HEK293T (cell line): ENCODE measurements around the gene POLR1A.

Experiments used
- CTCF ChIA-PET: fragments of 350-600 bp; formaldehyde crosslinking; extraction: SDS; loops from one replicate; lab custom pipeline; 2021; ENCODE audit warnings: antibody characterized with exemption, inconsistent platforms; lab: Yijun Ruan, JAX
- POLR2A ChIA-PET: fragments of 350-600 bp; formaldehyde crosslinking; extraction: SDS; loops from one replicate; lab custom pipeline; 2020; ENCODE audit warnings: antibody characterized with exemption, inconsistent platforms; lab: Yijun Ruan, JAX
- DNase-seq: peaks from one replicate; pipeline ENCODE4 v3.0.0; 2012; ENCODE audit warnings: mixed read lengths; ENCODE audit errors: extremely low spot score
- ARNT ChIP-seq: fragments of 450-650 bp; IDR thresholded peaks from 2 replicates; pipeline ENCODE4 v1.6.1; 2017; ENCODE audit warnings: mild to moderate bottlenecking
- BHLHE40 ChIP-seq: fragments of 450-650 bp; IDR thresholded peaks from 2 replicates; pipeline ENCODE4 v1.6.1; 2016; ENCODE audit warnings: mild to moderate bottlenecking, moderate library complexity, borderline replicate concordance
- CTBP1 ChIP-seq: fragments of 450-650 bp; IDR thresholded peaks from 2 replicates; pipeline ENCODE4 v1.6.1; 2016; ENCODE audit warnings: borderline replicate concordance
- ELF4 ChIP-seq: fragments of 450-650 bp; IDR thresholded peaks from 2 replicates; pipeline ENCODE4 v1.6.1; 2017; ENCODE audit warnings: antibody characterized with exemption
- FOXA1 ChIP-seq: fragments of 450-650 bp; IDR thresholded peaks from 2 replicates; pipeline ENCODE4 v1.6.1; 2016; ENCODE audit warnings: mild to moderate bottlenecking
- FOXK2 ChIP-seq: fragments of 450-650 bp; IDR thresholded peaks from 2 replicates; pipeline ENCODE4 v1.6.1; 2016; ENCODE audit warnings: mild to moderate bottlenecking
- FOXM1 ChIP-seq: fragments of 450-650 bp; IDR thresholded peaks from 2 replicates; pipeline ENCODE4 v1.6.1; 2017; ENCODE audit warnings: mild to moderate bottlenecking, borderline replicate concordance
- HDGF ChIP-seq: fragments of 450-650 bp; IDR thresholded peaks from 2 replicates; pipeline ENCODE4 v1.6.1; 2017; ENCODE audit warnings: antibody characterized with exemption, borderline replicate concordance
- L3MBTL2 ChIP-seq: fragments of 450-650 bp; conservative IDR thresholded peaks from 2 replicates; pipeline ENCODE4 v1.6.1; 2016; ENCODE audit warnings: mild to moderate bottlenecking
- LEF1 ChIP-seq: fragments of 450-650 bp; IDR thresholded peaks from 2 replicates; pipeline ENCODE4 v1.6.1; 2017; ENCODE audit warnings: mild to moderate bottlenecking, borderline replicate concordance
- NFRKB ChIP-seq: fragments of 450-650 bp; IDR thresholded peaks from 2 replicates; pipeline ENCODE4 v1.6.1; 2016; ENCODE audit warnings: mild to moderate bottlenecking, moderate library complexity
- SP1 ChIP-seq: fragments of 450-650 bp; IDR thresholded peaks from 2 replicates; pipeline ENCODE4 v1.6.1; 2017
- SUZ12 ChIP-seq: fragments of 450-650 bp; IDR thresholded peaks from 2 replicates; pipeline ENCODE4 v1.6.1; 2016; ENCODE audit warnings: mild to moderate bottlenecking
- TARDBP ChIP-seq: fragments of 450-650 bp; IDR thresholded peaks from 2 replicates; pipeline ENCODE4 v1.6.1; 2016
- ZNF384 ChIP-seq: fragments of 450-650 bp; IDR thresholded peaks from 2 replicates; pipeline ENCODE4 v1.6.1; 2016
- TF ChIP-seq, protein P1 (sequence below): fragments of 450-650 bp; IDR thresholded peaks from 2 replicates; pipeline ENCODE4 v1.6.1; 2016

POLR1A gene

DNA sequence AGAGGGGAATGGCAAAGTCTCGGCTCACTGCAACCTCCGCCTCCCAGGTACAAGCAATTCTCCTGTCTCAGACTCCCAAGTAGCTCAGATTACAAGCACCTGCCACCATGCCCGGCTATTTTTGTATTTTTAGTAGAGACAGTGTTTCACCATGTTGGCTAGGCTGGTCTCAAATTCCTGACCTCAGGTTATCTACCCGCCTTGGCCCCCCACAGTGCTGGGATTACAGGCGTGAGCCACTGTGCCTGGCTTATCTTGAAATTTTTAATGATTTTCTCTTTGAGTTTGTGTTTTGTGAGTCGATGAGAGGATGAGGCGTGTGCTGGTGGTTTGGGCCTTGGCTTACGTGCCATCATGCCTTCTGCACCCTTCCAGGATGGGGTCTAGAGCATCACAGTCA lies 115.6 kb downstream of the POLR1A start:
- CTCF ChIA-PET = interaction anchor here (0.6 to 1.6 kb wide), 3 partner anchors 10 to 101 kb away, joined by 3 read pairs; partner anchors contain the start of gene ST3GAL5
- no peak for DNase-seq
- TF ChIP-seq FOXM1 (no peak), BHLHE40 (no peak), HDGF (no peak), SUZ12 (no peak), ELF4 (no peak)
- POLR2A ChIA-PET = no interaction called here

GRCh38 chr2:85989288-85989865 lies 116.3 kb downstream of the POLR1A start:
- DNase-seq = no peak
- no peak for TF ChIP-seq ZNF384
- no peak for TF ChIP-seq SUZ12
- ChIA-PET POLR2A (no interaction called here), CTCF (interaction anchor here (1.6 kb wide), 1 partner anchor 11 kb away, joined by 3 read pairs; no protein-coding TSS in a partner anchor)

DNA sequence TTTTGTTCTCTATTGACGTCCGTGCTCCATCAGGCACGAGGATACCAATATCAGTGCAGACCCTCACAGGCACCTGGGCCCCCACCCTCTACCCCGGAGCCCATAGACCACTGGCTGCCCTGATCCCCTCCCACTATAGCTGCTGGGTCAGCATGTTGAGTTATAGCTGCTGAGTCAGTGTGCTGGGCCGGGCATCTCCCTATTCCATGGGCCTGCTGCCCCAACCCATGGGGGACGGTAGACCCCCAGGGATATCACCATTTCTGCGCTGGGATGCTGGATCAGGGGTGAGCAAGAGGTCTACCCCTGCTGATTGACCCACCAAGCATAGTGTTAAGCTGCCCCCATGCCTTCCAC lies 116.8 kb downstream of the POLR1A start:
- CTCF ChIA-PET = interaction anchor here (1.6 kb wide), 1 partner anchor 11 kb away, joined by 3 read pairs; no protein-coding TSS in a partner anchor
- TF ChIP-seq SUZ12 (no peak), LEF1 (no peak), CTBP1 (no peak), FOXK2 (no peak), ELF4 (no peak)
- TF ChIP-seq, protein P1, sequence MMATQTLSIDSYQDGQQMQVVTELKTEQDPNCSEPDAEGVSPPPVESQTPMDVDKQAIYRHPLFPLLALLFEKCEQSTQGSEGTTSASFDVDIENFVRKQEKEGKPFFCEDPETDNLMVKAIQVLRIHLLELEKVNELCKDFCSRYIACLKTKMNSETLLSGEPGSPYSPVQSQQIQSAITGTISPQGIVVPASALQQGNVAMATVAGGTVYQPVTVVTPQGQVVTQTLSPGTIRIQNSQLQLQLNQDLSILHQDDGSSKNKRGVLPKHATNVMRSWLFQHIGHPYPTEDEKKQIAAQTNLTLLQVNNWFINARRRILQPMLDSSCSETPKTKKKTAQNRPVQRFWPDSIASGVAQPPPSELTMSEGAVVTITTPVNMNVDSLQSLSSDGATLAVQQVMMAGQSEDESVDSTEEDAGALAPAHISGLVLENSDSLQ = no peak
- DNase-seq = no peak
- POLR2A ChIA-PET = no interaction called here

- POLR2A ChIA-PET = no interaction called here
- TF ChIP-seq SUZ12 (no peak), CTBP1 (no peak), L3MBTL2 (no peak), ELF4 (no peak), FOXK2 (no peak), LEF1 (no peak), ARNT (no peak), SP1 (no peak), ZNF384 (no peak), TARDBP (no peak), FOXA1 (no peak), HDGF (no peak), NFRKB (no peak), FOXM1 (no peak), BHLHE40 (no peak)
- TF ChIP-seq, protein P1 = no peak
- no peak for DNase-seq
- CTCF ChIA-PET = no interaction called here
Measured at GRCh38 chr2:85988175-85988913, 117.3 kb downstream of the POLR1A start.

- no peak for TF ChIP-seq ELF4
- no peak for TF ChIP-seq FOXM1
- no peak for TF ChIP-seq BHLHE40
- TF ChIP-seq FOXK2 = no peak
- TF ChIP-seq SUZ12 = no peak
- TF ChIP-seq, protein P1 = no peak
- no peak for DNase-seq
- CTCF ChIA-PET = no interaction called here
- POLR2A ChIA-PET = no interaction called here
Measured at GRCh38 chr2:85987266-85988174, 118.2 kb downstream of the POLR1A start.

DNA sequence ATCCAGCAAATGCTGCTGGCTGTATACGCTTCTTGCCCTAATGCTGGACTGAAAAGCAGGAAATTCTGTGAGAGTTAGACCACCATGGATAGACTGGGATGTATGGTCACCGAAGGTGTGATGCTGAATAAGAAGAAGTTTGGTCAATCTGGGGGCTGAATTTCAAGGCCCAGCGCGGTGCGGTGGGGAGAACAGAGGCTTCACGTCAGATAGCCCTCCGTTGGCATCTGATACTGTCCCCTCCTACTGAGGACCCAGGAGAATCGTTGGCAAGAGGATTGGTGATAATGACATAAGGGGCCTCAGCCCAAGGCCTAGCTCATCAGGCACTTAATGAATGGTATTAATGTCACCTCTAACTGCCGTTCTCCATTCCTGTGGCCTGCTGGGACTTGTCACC lies 119.6 kb downstream of the POLR1A start:
- DNase-seq = no peak
- CTCF ChIA-PET = no interaction called here
- TF ChIP-seq LEF1 (no peak), SP1 (no peak), NFRKB (no peak), HDGF (no peak), TARDBP (no peak), FOXM1 (no peak)
- TF ChIP-seq, protein P1 = no peak
- POLR2A ChIA-PET = no interaction called here
